ENCODE measurements around the gene AIM2.
"Not testable (repeated sequence)": the region's sequence is repeated elsewhere in the genome, so short reads cannot be mapped to it uniquely, and the experiment has no call there.

The AIM2 gene

GRCh38 chr1:159077120-159077961 is 775 bp upstream of the AIM2 start:
- peak; percentile 97 for DNase-seq

- DNase-seq, result peak; percentile 65
Measured at GRCh38 chr1:159071970-159072582, 4.5 kb downstream of the AIM2 start.

GRCh38 chr1:159068886-159069285 is 7.7 kb downstream of the AIM2 start:
- peak; percentile 37 for DNase-seq

- DNase-seq, result peak; percentile 74
Measured at GRCh38 chr1:159067699-159068621, 8.6 kb downstream of the AIM2 start.

- DNase-seq, result no peak
Measured at GRCh38 chr1:159066108-159066507, 10.5 kb downstream of the AIM2 start.

GRCh38 chr1:159065106-159065505 is 11.5 kb downstream of the AIM2 start:
- no peak for DNase-seq

- no peak for DNase-seq
Measured at GRCh38 chr1:159058751-159059150, 17.8 kb downstream of the AIM2 start.

- no peak for DNase-seq
Measured at GRCh38 chr1:159056069-159056698, 20.4 kb downstream of the AIM2 start.

- DNase-seq, result no peak
Measured at GRCh38 chr1:159055181-159055641, 21.4 kb downstream of the AIM2 start.

GRCh38 chr1:159054427-159054826 is 22.1 kb downstream of the AIM2 start:
- DNase-seq, result no peak

GRCh38 chr1:159051436-159051835 is 25.1 kb downstream of the AIM2 start:
- DNase-seq, result no peak

- peak; percentile 40 for DNase-seq
Measured at GRCh38 chr1:159046486-159046885, 30.1 kb downstream of the AIM2 start.

- DNase-seq, result no peak
Measured at GRCh38 chr1:159040893-159041724, 35.5 kb downstream of the AIM2 start.

GRCh38 chr1:159040206-159040605 is 36.4 kb downstream of the AIM2 start:
- DNase-seq, result no peak

GRCh38 chr1:159030877-159031447 is 45.6 kb downstream of the AIM2 start:
- no peak for DNase-seq

- no peak for DNase-seq
Measured at GRCh38 chr1:159030311-159030710, 46.3 kb downstream of the AIM2 start.

- not testable (repeated sequence) for DNase-seq
Measured at GRCh38 chr1:159026841-159027240, 49.7 kb downstream of the AIM2 start.

GRCh38 chr1:159025043-159025442 is 51.5 kb downstream of the AIM2 start:
- DNase-seq, result no peak

- DNase-seq, result no peak
Measured at GRCh38 chr1:159023723-159024122, 52.8 kb downstream of the AIM2 start.

GRCh38 chr1:159015440-159015909 is 61.1 kb downstream of the AIM2 start:
- DNase-seq, result peak; percentile 86

GRCh38 chr1:159014851-159015250 is 61.7 kb downstream of the AIM2 start:
- no peak for DNase-seq

All from CD4-positive, alpha-beta T cell treated with Interleukin-4 for 4 hours (primary cell).